Caco-2 (cell line): Measurements from ENCODE around the gene BABAM1. TPM values are rescaled to one million over a fixed set of nuclear protein-coding genes. Genes with fewer than 3 reads are reported as not detected.

ENCODE experiments used
- BruUV-seq: library from RNA; stranded (reverse); fragments of 400-500 nt; replicated peaks from 2 replicates; lab custom pipeline; 2021; lab: Mats Ljungman, UMichigan
- CTCF ChIA-PET: fragments of 300-600 bp; sonication (Branson Sonifier 250); formaldehyde crosslinking; loops from one replicate; lab custom pipeline; 2022; ENCODE audit warnings: antibody characterized with exemption; lab: Charles Lee
- POLR2A ChIA-PET: fragments of 300-600 bp; sonication (Branson Sonifier 250); formaldehyde crosslinking; loops from one replicate; lab custom pipeline; 2022; ENCODE audit warnings: antibody characterized with exemption; lab: Charles Lee
- DNase-seq, 2 experiments: peaks; one replicate each; pipeline versions ENCODE4 v3.0.0 to v3.0.0-alpha.2; 2020 to 2022
- H3K27me3 ChIP-seq: replicated peaks from 2 replicates; pipeline ENCODE4 v1.6.0; 2011; ENCODE audit warnings: low read length; ENCODE audit not compliant: control insufficient read depth, insufficient read depth
- H3K36me3 ChIP-seq: 2 replicates; pipeline ENCODE4 v1.5.1; 2011; ENCODE audit warnings: low read length; ENCODE audit not compliant: control insufficient read depth, insufficient read depth
- H3K4me1 ChIP-seq: fragments of 250-450 bp; sonication (Bioruptor Pico); 2 replicates; pipeline ENCODE4 v1.5.1; 2020; ENCODE audit warnings: mild to moderate bottlenecking
- H3K4me3 ChIP-seq: 2 replicates; pipeline ENCODE4 v1.5.1; 2011; ENCODE audit warnings: low read depth, mild to moderate bottlenecking, control low read depth, low read length
- H3K9me3 ChIP-seq: fragments of 250-450 bp; sonication (Bioruptor Pico); 2 replicates; pipeline ENCODE4 v1.5.1; 2020; ENCODE audit warnings: mild to moderate bottlenecking, moderate library complexity
- H3K27ac Mint-ChIP-seq: one replicate; pipeline ENCODE4 v1.8.0; 2022; ENCODE audit warnings: mixed read lengths; ENCODE audit not compliant: unreplicated experiment
- H3K27me3 Mint-ChIP-seq: one replicate; pipeline ENCODE4 v1.8.0; 2022; ENCODE audit warnings: mixed read lengths; ENCODE audit not compliant: insufficient read depth, unreplicated experiment
- H3K36me3 Mint-ChIP-seq: one replicate; pipeline ENCODE4 v1.8.0; 2022; ENCODE audit warnings: mild to moderate bottlenecking, mixed read lengths; ENCODE audit not compliant: insufficient read depth, unreplicated experiment
- H3K4me1 Mint-ChIP-seq: one replicate; pipeline ENCODE4 v1.8.0; 2022; ENCODE audit warnings: low read depth, mixed read lengths; ENCODE audit not compliant: unreplicated experiment
- H3K4me3 Mint-ChIP-seq: one replicate; pipeline ENCODE4 v1.8.0; 2022; ENCODE audit warnings: mild to moderate bottlenecking, moderate library complexity, mixed read lengths; ENCODE audit not compliant: unreplicated experiment
- H3K9me3 Mint-ChIP-seq: one replicate; pipeline ENCODE4 v1.8.0; 2022; ENCODE audit warnings: mixed read lengths; ENCODE audit not compliant: unreplicated experiment
- intact Hi-C: fragments of 100-400 bp; cut with micrococcal nuclease; formaldehyde crosslinking; loops from one replicate; pipeline ENCODE4 v1.10.0; 2022; ENCODE audit not compliant: unreplicated experiment
- total RNA-seq: library from RNA; stranded (reverse); gene quantifications from 2 replicates; pipeline ENCODE4 v1.2.3, GENCODE V29; 2022
- TF ChIP-seq, protein P1 (sequence below), 2 experiments: fragments of 200-600 bp in 1 of 2; IDR thresholded peaks; 1 replicate in 1 of 2; 2 replicates in 1 of 2; pipeline versions ENCODE4 v1.5.1 to v1.8.0; 2011 to 2022; ENCODE audit warnings: antibody characterized with exemption in 1 of 2, control low read depth in 1 of 2, inconsistent platforms in 1 of 2, low read depth in 1 of 2, low read length in 1 of 2, mild to moderate bottlenecking in 1 of 2, moderate library complexity in 1 of 2; ENCODE audit not compliant: insufficient read depth in 1 of 2, severe bottlenecking in 1 of 2, unreplicated experiment in 1 of 2

BABAM1 gene
- total RNA-seq, 1 experiment from 2014 or later = 91.7 TPM

- CTCF ChIA-PET = interaction anchor here (1.9 kb wide), 1 partner anchor 20 kb away, joined by 13 read pairs; no protein-coding TSS in a partner anchor
- TF ChIP-seq, protein P1, sequence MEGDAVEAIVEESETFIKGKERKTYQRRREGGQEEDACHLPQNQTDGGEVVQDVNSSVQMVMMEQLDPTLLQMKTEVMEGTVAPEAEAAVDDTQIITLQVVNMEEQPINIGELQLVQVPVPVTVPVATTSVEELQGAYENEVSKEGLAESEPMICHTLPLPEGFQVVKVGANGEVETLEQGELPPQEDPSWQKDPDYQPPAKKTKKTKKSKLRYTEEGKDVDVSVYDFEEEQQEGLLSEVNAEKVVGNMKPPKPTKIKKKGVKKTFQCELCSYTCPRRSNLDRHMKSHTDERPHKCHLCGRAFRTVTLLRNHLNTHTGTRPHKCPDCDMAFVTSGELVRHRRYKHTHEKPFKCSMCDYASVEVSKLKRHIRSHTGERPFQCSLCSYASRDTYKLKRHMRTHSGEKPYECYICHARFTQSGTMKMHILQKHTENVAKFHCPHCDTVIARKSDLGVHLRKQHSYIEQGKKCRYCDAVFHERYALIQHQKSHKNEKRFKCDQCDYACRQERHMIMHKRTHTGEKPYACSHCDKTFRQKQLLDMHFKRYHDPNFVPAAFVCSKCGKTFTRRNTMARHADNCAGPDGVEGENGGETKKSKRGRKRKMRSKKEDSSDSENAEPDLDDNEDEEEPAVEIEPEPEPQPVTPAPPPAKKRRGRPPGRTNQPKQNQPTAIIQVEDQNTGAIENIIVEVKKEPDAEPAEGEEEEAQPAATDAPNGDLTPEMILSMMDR (IDR thresholded peaks at IDR 0.05; ENCODE audit: insufficient read depth in 1 of 2, low read depth in 1 of 2, low read length in 1 of 2, severe bottlenecking in 1 of 2, unreplicated experiment in 1 of 2) = no peak
- no peak overlapping the region for H3K4me3 ChIP-seq
- Mint-ChIP-seq H3K27ac (peak overlapping the region; percentile 10), H3K36me3 (peaks cover 50% of the 10 kb centered on the region), H3K27me3 (no peaks in the 10 kb centered on the region), H3K9me3 (no peaks in the 10 kb centered on the region), H3K4me1 (peaks cover 20% of the 10 kb centered on the region), H3K4me3 (peak overlapping the region; percentile 50)
- intact Hi-C loops = loop anchor here (2.0 kb wide), 1 partner anchor 29 kb away; the partner anchor contains the start of gene GTPBP3
- no peaks in the 10 kb centered on the region for H3K9me3 ChIP-seq
- no peaks in the 10 kb centered on the region for H3K27me3 ChIP-seq
- H3K36me3 ChIP-seq = peaks cover 3% of the 10 kb centered on the region; the same call in 1 of the 2 replicates
- peaks cover 30% of the 10 kb centered on the region for H3K4me1 ChIP-seq
- POLR2A ChIA-PET = interaction anchor here (0.6 kb wide), 1 partner anchor 19 kb away, joined by 4 read pairs; no protein-coding TSS in a partner anchor
- DNase-seq = no peak
- BruUV-seq = no TSS peak
These were observed 40.7 kb downstream of the BABAM1 start for GRCh38 chr19:17307876-17308377.

GRCh38 chr19:17309198-17309964 is 42.1 kb downstream of the BABAM1 start, which contains the start of gene DDA1:
TSS of gene DDA1 (plus strand) at chr19:17309563. CDS start at chr19:17309655, 92 bp downstream.
- TSS peak; percentile 60 for BruUV-seq
- peak; percentile 98 to 100 for DNase-seq

More at GRCh38 chr19:17309198-17309964, 42.1 kb downstream of the BABAM1 start, which contains the start of gene DDA1:
- H3K27ac Mint-ChIP-seq = peak within 1 kb of the TSS; percentile 82
- H3K27me3 Mint-ChIP-seq = no peaks in the 10 kb centered on the region
- peaks cover 53% of the 10 kb centered on the region for H3K36me3 Mint-ChIP-seq
- peak within 1 kb of the TSS; percentile 54 for H3K4me3 ChIP-seq
- intact Hi-C loops = loop anchor here (2.0 kb wide), 1 partner anchor 27 kb away; the partner anchor contains the start of gene GTPBP3
- H3K27me3 ChIP-seq = no peaks in the 10 kb centered on the region
- TF ChIP-seq, protein P1 (IDR thresholded peaks at IDR 0.05; ENCODE audit: insufficient read depth in 1 of 2, low read depth in 1 of 2, low read length in 1 of 2, severe bottlenecking in 1 of 2, unreplicated experiment in 1 of 2) = no peak
- no peaks in the 10 kb centered on the region for H3K9me3 ChIP-seq
- H3K4me3 Mint-ChIP-seq = peak within 1 kb of the TSS; percentile 93
- peaks cover 20% of the 10 kb centered on the region for H3K4me1 Mint-ChIP-seq
- no peaks in the 10 kb centered on the region for H3K9me3 Mint-ChIP-seq
- ChIA-PET CTCF (interaction anchor here (0.7 to 1.9 kb wide), 6 partner anchors 17 to 110 kb away, joined by 3 to 13 read pairs (median 4); partner anchors contain the start of gene ANO8), POLR2A (interaction anchor here (0.5 to 2.0 kb wide), 12 partner anchors 12 to 915 kb away, joined by 3 to 17 read pairs (median 5); partner anchors contain the start of genes ANO8, BABAM1, OCEL1 and USE1)
- peaks cover 3% of the 10 kb centered on the region for H3K36me3 ChIP-seq
- H3K4me1 ChIP-seq = peaks cover 23% of the 10 kb centered on the region
